Upper lobe of left lung (tissue), 6 donors: Measurements from ENCODE around the gene NCAM2. TPM values are rescaled to one million over a fixed set of nuclear protein-coding genes. Genes with fewer than 3 reads are reported as not detected.
A peak's percentile ranks its signal among the peaks of the same experiment; 100 is the strongest.

ENCODE experiments used
- ATAC-seq, 2 donors: fragments of 200-7000 bp; cut with Tn5 transposase; one replicate each; pipeline ENCODE4 v1.9.1; 2022; ENCODE audit warnings: mild to moderate bottlenecking in 2 of 2, moderate library complexity in 2 of 2; ENCODE audit not compliant: low FRiP score in 2 of 2
- DNase-seq, 2 donors: peaks; one replicate each; pipeline ENCODE4 v3.0.0-alpha.2; 2019 to 2020
- H3K27ac ChIP-seq, 4 donors: fragments of 200-600 bp; sonication (generic); one replicate each; pipeline ENCODE4 v1.5.1; 2016 to 2019
- H3K27me3 ChIP-seq, 4 donors: fragments of 200-600 bp; sonication (generic); one replicate each; pipeline ENCODE4 v1.5.1; 2017 to 2019
- H3K36me3 ChIP-seq, 4 donors: fragments of 200-600 bp; sonication (generic); one replicate each; pipeline ENCODE4 v1.5.1; 2016 to 2019
- H3K4me1 ChIP-seq, 4 donors: fragments of 200-600 bp; sonication (generic); one replicate each; pipeline ENCODE4 v1.5.1; 2018 to 2019
- H3K4me3 ChIP-seq, 4 donors: fragments of 200-600 bp; sonication (generic); one replicate each; pipeline ENCODE4 v1.5.1; 2017 to 2019; ENCODE audit warnings: mild to moderate bottlenecking in 2 of 4, moderate library complexity in 1 of 4
- H3K9me3 ChIP-seq, 4 donors: fragments of 200-600 bp; sonication (generic); one replicate each; pipeline ENCODE4 v1.5.1; 2018 to 2019
- CTCF ChIP-seq, 6 experiments: fragments of 450-650 bp in 4 of 6; fragments of 200-600 bp in 2 of 6; sonication (generic) in 2 of 6; IDR thresholded peaks; one replicate each; pipeline ENCODE4 v1.5.1; 2016 to 2019; ENCODE audit warnings: antibody characterized with exemption in 6 of 6
- EP300 ChIP-seq, 4 donors: sonication (generic); formaldehyde crosslinking; IDR thresholded peaks; one replicate each; pipeline ENCODE4 v1.5.1; 2017; ENCODE audit warnings: antibody characterized with exemption in 4 of 4, control low read depth in 2 of 4
- POLR2A ChIP-seq, 4 donors: fragments of 450-650 bp; IDR thresholded peaks; one replicate each; pipeline ENCODE4 v1.5.1; 2016 to 2017; ENCODE audit warnings: antibody characterized with exemption in 4 of 4, mild to moderate bottlenecking in 2 of 4
- POLR2AphosphoS5 ChIP-seq, 2 donors: sonication (generic); formaldehyde crosslinking; IDR thresholded peaks; one replicate each; pipeline ENCODE4 v1.5.1; 2017; ENCODE audit warnings: antibody characterized with exemption in 2 of 2
- WGBS, 2 donors: methylation state at CpG; one replicate each; pipeline ENCODE4 v1.1.5; 2017 to 2018; 5-methylcytosine and 5-hydroxymethylcytosine counted together
- total RNA-seq, 6 donors: library from RNA; depleted of rRNA in 4 of 6; stranded (reverse); fragments of >200 nt in 4 of 6; gene quantifications; one replicate each; pipeline versions ENCODE4 v1.1.0 to v1.2.1, GENCODE V29; 2016 to 2021
- donor health status: DM: no; HTN: no; CAD: no; lungs with moderate emphysema.
- donor health status: DM: no; HTN: yes; CAD: no; lungs with severe emphysema.

Gene NCAM2
- total RNA-seq, 6 donors from 2014 or later: 2.0 to 8.6 (median 2.9) TPM

DNA sequence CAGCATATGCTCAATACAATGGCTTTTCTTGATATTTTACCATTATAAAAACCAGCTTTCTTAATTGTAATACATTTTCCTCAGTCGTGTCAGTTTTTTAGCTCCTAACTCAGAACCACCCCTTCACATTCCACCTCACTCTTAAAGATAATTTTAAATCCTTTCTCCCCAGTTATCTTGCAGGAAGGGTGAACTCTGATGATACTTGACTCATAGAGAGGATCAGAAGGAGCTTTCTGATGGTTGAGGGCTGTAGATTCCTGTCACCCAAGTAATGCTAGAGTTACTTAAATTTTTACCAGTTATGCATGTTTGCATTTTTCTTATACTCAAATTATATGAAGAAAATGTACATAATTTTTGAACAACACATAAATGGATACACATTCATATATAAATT, 233.7 kb downstream of the NCAM2 start:
- Histone ChIP-seq H3K27ac (no peak overlapping the region), H3K9me3 (no peaks in the 10 kb centered on the region), H3K27me3 (no peaks in the 10 kb centered on the region), H3K36me3 (no peaks in the 10 kb centered on the region), H3K4me1 (no peaks in the 10 kb centered on the region), H3K4me3 (no peak overlapping the region)
- WGBS, 2 donors: 8 to 28% methylated on average over 1 of the region's 1 CpG
- TF ChIP-seq POLR2AphosphoS5 (IDR thresholded peaks at IDR 0.05): no peak
- no peak for TF ChIP-seq POLR2A (IDR thresholded peaks at IDR 0.05)
- no peak for TF ChIP-seq EP300 (IDR thresholded peaks at IDR 0.05)
- TF ChIP-seq CTCF (IDR thresholded peaks at IDR 0.05): no peak
- no peak for DNase-seq
- ATAC-seq: no peak

GRCh38 chr21:21232320-21232719, 234.1 kb downstream of the NCAM2 start:
- peak in 2 of 6 experiments; percentile 22 to 25 for TF ChIP-seq CTCF (IDR thresholded peaks at IDR 0.05)
- TF ChIP-seq EP300 (IDR thresholded peaks at IDR 0.05): no peak
- no peak overlapping the region for H3K27ac ChIP-seq
- DNase-seq: no peak
- H3K4me1 ChIP-seq: no peaks in the 10 kb centered on the region
- ATAC-seq: no peak
- 12 to 15% methylated on average over 1 of the region's 1 CpG for WGBS, 2 donors
- no peaks in the 10 kb centered on the region for H3K36me3 ChIP-seq
- H3K27me3 ChIP-seq: no peaks in the 10 kb centered on the region
- no peaks in the 10 kb centered on the region for H3K9me3 ChIP-seq
- H3K4me3 ChIP-seq: no peak overlapping the region

GRCh38 chr21:21233051-21233450, 234.8 kb downstream of the NCAM2 start:
- TF ChIP-seq EP300 (IDR thresholded peaks at IDR 0.05): no peak
- no peak for DNase-seq
- H3K36me3 ChIP-seq: no peaks in the 10 kb centered on the region
- no peak for ATAC-seq
- no peak overlapping the region for H3K27ac ChIP-seq
- H3K4me1 ChIP-seq: no peaks in the 10 kb centered on the region
- no peaks in the 10 kb centered on the region for H3K27me3 ChIP-seq
- no peak overlapping the region for H3K4me3 ChIP-seq
- no peaks in the 10 kb centered on the region for H3K9me3 ChIP-seq

DNA sequence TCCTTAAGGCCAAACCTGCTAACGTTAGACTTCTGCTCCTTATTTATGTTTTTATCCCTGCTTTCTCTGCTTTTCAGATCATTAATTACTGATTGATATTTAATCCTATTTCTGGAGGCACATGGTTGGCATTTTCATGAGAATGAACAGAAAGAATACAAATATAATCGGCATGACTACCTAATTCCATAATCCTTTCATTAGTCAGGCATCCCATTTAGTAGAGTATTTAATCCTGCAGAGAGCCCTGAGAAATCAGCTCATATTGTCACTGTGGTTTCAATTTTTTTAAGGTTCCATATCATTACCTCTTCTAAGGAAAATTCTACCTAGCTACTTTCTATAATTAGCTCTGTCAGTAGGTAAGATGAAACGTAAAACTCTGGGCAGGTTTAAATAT, 238.8 kb downstream of the NCAM2 start:
- ATAC-seq (no peak), DNase-seq (no peak)
- no peaks in the 10 kb centered on the region for H3K27me3 ChIP-seq
- no peaks in the 10 kb centered on the region for H3K36me3 ChIP-seq
- WGBS, 2 donors: 74 to 80% methylated on average over 3 of the region's 3 CpGs
- TF ChIP-seq POLR2A (IDR thresholded peaks at IDR 0.05) (no peak), POLR2AphosphoS5 (IDR thresholded peaks at IDR 0.05) (no peak), EP300 (IDR thresholded peaks at IDR 0.05) (no peak), CTCF (IDR thresholded peaks at IDR 0.05) (no peak)
- no peaks in the 10 kb centered on the region for H3K9me3 ChIP-seq
- H3K4me1 ChIP-seq: no peaks in the 10 kb centered on the region
- no peak overlapping the region for H3K27ac ChIP-seq
- no peak overlapping the region for H3K4me3 ChIP-seq

DNA sequence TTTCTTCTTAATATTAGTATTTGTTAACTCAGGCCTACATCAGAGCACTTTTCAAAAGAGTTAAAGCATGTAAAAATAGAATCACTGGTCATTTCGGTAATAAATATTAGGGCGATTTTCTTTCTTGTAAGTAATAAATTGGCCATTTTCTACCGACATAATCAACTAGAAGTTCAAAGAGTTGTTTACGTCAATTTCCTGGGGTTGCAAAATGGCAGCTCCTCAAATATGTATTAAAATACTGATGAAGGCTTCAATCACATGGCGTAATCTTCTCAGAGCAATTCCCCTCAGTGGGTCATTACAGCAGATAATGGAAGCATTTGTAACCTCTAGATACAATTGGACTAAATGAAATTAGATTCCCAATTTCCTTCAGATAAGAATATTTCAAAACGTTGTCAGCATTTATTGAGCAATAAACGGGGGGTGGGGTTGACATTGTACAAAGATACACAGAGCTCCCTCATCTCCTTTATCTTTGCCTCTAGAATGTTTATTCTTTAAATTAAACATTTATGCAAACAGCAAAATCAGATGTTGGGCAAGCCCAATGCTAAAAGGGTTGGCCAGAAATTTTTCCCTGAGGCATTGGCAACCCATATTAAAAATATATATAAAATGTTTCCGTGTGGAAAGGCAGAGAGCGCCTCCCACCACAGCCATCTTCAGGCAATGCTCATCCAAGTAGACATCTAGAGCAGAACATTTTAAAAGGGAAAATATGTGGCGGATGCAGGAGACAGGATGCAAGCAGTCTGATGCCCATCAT, 240.6 kb downstream of the NCAM2 start:
- no peak overlapping the region for H3K4me3 ChIP-seq
- TF ChIP-seq POLR2A (IDR thresholded peaks at IDR 0.05): no peak
- TF ChIP-seq CTCF (IDR thresholded peaks at IDR 0.05): no peak
- no peak for TF ChIP-seq POLR2AphosphoS5 (IDR thresholded peaks at IDR 0.05)
- no peak for TF ChIP-seq EP300 (IDR thresholded peaks at IDR 0.05)
- WGBS, 2 donors: 76 to 85% methylated on average over 10 of the region's 10 CpGs
- no peak overlapping the region for H3K27ac ChIP-seq
- no peak for DNase-seq
- no peaks in the 10 kb centered on the region for H3K9me3 ChIP-seq
- ATAC-seq: no peak
- H3K36me3 ChIP-seq: no peaks in the 10 kb centered on the region
- no peaks in the 10 kb centered on the region for H3K27me3 ChIP-seq
- no peaks in the 10 kb centered on the region for H3K4me1 ChIP-seq
